HG02763 (cell line): Measurements from ENCODE around the gene MEST.
"Not testable (repeated sequence)": the region's sequence is repeated elsewhere in the genome, so short reads cannot be mapped to it uniquely, and the experiment has no call there.

ENCODE experiments used
- ATAC-seq: cut with Tn5 transposase; IDR thresholded peaks from one replicate; pipeline ENCODE4 v1.9.1; 2021; ENCODE audit warnings: mild to moderate bottlenecking, moderate library complexity; ENCODE audit not compliant: unreplicated experiment

MEST gene

DNA sequence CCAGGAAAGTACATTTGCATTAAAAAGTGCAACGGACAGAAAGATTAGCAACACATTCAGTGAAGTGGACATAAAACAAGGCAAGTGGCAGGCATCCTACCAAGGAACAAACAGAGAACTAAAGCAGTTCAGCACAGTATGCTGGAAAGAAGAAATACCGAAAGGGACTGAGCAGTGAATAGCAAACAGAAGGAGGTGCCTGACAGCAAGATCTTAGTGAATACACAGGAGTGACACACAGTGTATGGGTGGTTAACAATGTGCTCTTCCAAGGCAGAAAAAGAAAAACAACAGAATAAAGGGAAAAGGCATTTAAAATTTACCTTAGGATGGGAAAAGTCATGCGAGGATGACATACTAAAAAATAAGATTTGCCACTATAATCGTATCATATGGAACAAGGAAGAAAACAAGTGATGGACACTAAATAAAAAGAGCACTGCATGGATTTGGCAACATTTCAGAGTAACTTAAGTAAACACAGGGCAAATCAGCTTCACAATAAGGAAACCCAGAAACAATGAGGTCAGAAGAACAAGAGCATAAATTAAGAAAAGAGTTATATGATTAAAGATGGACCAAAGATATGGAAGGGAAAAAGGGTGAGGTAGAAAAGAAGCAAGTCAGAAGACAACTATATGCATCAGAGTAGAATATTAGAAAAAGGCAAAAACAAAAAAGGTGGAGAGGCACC, 29.5 kb downstream of the MEST start:
- no peak for ATAC-seq

GRCh38 chr7:130523519-130524125, 31.7 kb downstream of the MEST start:
- not testable (repeated sequence) for ATAC-seq

DNA sequence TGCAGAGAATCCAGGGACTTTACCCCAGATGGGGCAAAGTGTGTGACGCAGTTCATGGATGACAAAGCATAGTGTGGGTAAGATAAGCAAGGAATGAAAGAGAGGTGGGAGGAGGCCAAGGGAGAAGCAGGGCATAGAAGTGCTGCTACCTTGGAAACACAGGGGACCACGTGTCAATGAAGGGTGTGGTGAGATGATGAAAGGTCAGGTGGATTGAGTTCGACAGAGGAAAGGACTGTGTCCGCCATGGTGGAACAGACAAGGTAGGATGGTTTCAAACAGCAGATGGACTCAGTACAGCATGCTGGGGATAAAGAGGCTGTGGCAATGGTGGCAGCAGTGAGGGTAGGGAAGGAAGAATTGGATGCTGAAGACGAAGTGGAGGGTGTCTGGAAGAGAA, 32.7 kb downstream of the MEST start:
- no peak for ATAC-seq

- ATAC-seq, result not testable (repeated sequence)
Observed at GRCh38 chr7:130527752-130528355, 36.0 kb downstream of the MEST start.

- no peak for ATAC-seq
Observed at GRCh38 chr7:130529417-130529816, 37.5 kb downstream of the MEST start.

GRCh38 chr7:130537894-130538293, 46.0 kb downstream of the MEST start:
- ATAC-seq, result not testable (repeated sequence)

- ATAC-seq, result not testable (repeated sequence)
Observed at GRCh38 chr7:130541287-130541686, 49.4 kb downstream of the MEST start.

DNA sequence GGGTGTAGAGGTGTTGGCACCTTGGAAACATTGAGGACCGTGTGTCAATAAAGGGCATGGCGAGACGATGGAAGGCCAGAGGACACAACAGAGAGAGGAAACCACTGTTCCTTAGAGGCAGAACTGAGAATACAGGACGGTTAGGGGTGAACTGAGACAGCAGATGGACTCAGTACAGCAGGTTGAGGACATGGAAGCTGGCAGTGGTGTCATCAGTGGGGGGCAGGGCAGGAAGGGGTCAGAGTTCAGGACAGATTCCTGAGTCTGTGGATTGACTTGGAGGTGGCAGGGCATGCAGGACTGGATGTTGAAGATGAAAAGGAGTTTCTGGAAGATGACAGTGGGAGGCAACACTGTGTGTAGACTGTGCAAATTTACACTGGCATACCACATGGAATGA, 50.4 kb downstream of the MEST start:
- not testable (repeated sequence) for ATAC-seq

DNA sequence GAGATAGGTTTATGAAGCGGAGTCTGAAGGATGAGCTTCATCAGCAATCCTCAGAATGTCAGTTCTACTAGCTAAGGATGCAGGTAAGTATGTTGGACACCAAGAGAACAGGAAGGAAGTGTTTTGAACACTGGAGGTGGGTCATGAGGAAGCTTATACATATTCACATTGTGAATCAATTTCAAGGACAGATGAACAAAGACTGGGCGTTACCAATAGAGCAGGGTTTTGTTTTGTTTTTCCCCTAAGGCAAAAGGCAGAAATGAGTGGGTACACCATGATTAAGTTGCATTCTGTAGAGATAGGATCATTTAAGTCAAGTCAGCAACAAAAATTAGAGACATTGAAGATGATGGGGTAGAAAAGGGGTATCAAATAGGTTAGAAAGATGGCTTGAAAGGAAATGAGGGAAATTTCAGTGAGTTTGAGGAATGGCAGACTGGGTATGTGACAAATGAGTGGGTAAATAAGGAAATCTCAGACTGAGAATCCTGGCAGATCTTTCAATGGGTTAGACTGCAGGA, 51.7 kb downstream of the MEST start:
- no peak for ATAC-seq

GRCh38 chr7:130544356-130544755, 52.5 kb downstream of the MEST start:
- ATAC-seq, result no peak

DNA sequence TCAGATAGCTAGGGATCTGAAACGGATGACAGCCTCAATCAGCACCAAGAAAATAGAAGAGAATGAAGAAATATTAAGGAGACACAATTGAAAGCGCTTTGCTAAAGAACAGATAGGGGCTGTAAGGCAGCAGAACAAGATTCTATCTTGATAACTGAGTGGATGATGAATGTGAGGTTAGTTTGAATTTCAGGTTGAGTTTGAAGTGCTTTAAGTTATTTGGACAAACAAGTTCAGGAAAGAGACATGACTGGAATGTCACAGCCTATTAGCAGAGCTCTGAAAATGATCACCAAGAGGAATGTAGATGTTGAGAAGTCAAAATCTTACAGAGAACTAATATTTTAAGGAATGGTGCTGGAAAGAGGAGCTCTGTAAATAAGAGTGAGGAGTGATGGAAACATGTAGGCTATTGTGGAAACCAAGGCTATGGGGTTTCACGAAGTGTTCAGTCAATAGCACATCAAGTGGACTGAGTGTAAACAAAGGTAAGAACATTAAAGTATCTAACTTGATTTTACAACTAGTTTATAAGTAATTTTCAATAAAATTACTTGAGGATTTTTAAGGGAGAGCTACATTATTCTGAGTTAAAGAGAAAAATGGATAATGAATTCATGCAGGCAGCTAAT, 61.6 kb downstream of the MEST start:
- ATAC-seq, result no peak

GRCh38 chr7:130554481-130554880, 62.6 kb downstream of the MEST start:
- ATAC-seq, result no peak
